Measurements from ENCODE around the gene RPS5.

Gene RPS5

DNA sequence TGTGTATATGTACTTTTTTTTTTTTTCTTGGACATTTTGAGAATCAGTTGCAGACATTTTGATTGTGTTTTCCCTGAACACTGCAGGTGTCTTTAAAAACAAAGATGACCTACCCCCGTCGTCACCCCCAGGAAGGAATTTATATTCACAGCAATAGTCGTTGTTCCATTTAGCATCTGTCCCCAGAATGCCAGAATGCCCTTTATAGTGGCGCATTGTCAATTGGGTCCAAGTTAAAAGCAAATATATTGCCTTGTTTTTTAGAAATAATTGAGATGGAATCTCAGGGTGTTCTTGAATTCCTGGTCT is 6.6 kb downstream of the RPS5 start:
- no peak for TF ChIP-seq ZFX (IDR thresholded peaks at IDR 0.05)
- TF ChIP-seq, protein P1, sequence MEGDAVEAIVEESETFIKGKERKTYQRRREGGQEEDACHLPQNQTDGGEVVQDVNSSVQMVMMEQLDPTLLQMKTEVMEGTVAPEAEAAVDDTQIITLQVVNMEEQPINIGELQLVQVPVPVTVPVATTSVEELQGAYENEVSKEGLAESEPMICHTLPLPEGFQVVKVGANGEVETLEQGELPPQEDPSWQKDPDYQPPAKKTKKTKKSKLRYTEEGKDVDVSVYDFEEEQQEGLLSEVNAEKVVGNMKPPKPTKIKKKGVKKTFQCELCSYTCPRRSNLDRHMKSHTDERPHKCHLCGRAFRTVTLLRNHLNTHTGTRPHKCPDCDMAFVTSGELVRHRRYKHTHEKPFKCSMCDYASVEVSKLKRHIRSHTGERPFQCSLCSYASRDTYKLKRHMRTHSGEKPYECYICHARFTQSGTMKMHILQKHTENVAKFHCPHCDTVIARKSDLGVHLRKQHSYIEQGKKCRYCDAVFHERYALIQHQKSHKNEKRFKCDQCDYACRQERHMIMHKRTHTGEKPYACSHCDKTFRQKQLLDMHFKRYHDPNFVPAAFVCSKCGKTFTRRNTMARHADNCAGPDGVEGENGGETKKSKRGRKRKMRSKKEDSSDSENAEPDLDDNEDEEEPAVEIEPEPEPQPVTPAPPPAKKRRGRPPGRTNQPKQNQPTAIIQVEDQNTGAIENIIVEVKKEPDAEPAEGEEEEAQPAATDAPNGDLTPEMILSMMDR (conservative IDR thresholded peaks at IDR 0.05) = no peak
- no peak overlapping the region for H3K27ac ChIP-seq

DNA sequence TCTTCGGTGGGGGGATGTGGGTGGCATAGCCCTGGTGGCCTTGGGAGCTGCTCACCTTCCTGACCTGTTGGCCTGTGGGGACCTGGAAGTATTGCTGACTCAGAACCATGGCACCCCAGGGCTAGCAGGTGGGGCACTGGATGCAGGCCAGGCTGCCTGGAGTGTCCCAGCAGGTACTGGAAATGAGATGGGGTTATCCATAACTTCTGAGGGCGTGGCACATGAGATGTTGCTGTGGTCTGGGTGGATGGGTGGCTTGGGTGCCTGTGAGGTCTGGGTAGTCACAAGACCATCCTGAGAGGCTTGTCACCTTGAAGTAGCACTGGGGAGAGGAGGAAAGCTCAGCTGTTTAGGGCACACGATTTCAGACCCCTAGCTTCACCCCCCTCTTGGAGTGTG is 7.8 kb downstream of the RPS5 start:
- peak overlapping the region; percentile 62 for H3K27ac ChIP-seq

DNA sequence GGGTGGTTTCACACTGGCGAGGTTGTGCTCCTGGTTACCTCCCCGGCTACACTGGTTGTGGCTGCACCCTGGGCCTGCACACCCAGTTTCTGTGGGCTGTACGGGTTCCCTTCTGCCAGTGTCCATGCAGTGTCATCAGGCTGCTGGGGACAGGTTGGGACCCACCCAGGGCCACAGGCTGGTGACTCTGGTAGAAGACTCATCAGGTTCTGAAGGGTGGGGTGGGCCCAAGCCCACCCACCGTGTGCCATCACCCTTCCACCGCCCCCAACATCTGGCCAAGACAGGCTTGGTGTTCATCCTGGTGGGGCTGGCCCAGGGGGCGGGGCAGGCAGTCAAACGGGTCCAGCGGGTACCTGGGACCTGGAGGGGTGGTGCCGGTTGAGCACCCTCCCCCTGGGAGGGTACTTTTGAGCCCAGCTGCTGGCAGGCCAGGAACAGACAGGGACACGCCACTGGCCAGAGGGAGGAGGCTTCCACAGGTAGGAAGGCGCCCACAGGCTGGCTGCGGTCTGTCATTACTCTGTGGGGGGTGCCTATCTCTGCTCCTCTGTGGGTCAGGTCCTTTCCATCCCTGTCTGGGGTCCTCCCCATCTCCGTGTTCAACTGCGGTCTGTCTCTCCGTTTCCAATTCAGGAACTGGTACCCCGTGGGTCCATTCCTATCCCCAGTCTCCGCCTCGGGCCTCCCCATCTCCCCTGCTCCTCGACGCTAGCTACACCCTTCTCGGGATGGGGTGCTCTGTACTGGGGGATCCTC is 8.3 kb downstream of the RPS5 start, which contains the start of gene RNF225:
TSS of gene RNF225 (plus strand) at position 437 of the 759 bp plus-strand sequence. CDS start 434 bp downstream, outside the sequence.
- H3K27ac ChIP-seq = peak within 1 kb of the TSS; percentile 62

More for the DNA sequence above, 7.8 kb downstream of the RPS5 start:
- TF ChIP-seq ZFX (IDR thresholded peaks at IDR 0.05) = no peak
- TF ChIP-seq, protein P1 (conservative IDR thresholded peaks at IDR 0.05) = no peak

DNA sequence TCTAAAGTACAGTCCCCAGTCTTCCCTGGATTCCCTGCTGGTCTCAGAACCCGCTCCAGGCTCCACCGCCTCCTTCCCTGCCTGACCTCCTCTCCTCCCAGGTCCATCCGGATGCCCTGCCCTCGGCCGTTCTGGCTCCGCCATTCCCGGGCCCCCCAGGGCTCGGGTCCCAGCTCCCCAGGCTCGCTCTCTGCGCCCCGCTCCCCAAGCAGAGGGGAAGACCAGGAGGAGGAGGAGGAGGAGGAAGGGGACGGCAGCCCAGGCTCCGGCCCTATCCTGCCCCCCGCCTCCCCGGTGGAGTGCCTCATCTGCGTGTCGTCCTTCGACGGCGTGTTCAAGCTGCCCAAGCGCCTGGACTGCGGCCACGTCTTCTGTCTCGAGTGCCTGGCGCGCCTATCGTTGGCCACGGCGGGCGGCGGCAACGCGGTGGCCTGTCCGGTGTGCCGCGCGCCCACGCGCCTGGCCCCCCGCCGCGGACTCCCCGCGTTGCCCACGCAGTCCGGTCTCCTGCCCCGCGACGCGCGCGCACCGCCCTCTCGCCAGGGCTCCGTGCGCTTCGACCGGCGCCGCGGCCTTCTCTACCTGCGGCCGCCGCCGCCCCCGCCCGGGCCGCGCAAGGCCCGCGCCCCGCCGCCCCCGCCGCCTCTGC is 9.0 kb downstream of the RPS5 start:
- TF ChIP-seq ZFX (IDR thresholded peaks at IDR 0.05) = no peak
- TF ChIP-seq, protein P1 (conservative IDR thresholded peaks at IDR 0.05) = no peak

More for the DNA sequence above, 8.3 kb downstream of the RPS5 start, which contains the start of gene RNF225:
- TF ChIP-seq, protein P1 (conservative IDR thresholded peaks at IDR 0.05) = no peak
- TF ChIP-seq ZFX (IDR thresholded peaks at IDR 0.05) = no peak

DNA sequence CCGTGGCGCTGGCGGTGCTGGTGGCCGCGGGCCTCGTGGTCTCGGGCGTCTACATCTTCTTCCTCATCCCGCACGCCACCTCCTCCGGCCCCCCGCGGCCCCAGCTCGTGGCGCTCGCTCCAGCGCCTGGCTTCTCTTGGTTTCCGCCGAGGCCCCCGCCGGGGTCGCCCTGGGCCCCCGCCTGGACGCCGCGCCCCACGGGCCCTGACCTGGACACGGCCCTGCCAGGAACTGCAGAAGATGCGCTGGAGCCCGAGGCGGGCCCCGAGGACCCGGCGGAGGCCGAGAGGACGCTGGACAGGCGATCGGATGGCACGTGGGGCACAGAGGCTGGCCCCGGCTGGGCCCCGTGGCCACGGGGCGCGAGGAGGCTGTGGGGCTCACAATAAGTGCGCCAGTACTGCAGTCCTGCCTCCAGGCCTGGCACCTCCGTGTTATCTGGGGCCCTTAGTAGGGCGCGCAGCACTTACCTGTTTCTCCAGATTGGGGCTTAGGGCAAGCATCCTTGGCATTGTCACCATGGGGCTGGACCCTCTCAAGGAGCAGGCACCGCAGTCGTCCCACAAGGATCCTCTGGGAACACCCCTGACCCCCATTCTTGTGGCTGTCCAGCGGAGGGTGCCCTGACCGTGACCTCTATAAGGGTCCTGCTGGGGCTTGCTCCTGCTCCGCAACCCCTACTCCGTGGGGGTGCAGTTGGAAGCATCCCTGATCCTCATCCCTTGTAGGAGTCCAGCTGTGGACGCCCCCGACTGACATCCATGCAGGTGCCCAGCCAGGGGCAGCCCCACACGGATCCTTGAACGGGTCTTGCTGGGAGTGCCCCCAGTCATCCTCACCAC is 9.8 kb downstream of the RPS5 start:
- no peak for TF ChIP-seq ZFX (IDR thresholded peaks at IDR 0.05)
- TF ChIP-seq, protein P1 (conservative IDR thresholded peaks at IDR 0.05) = no peak
- no peak overlapping the region for H3K27ac ChIP-seq

More for the DNA sequence above, 9.0 kb downstream of the RPS5 start:
- peak overlapping the region; percentile 62 for H3K27ac ChIP-seq

DNA sequence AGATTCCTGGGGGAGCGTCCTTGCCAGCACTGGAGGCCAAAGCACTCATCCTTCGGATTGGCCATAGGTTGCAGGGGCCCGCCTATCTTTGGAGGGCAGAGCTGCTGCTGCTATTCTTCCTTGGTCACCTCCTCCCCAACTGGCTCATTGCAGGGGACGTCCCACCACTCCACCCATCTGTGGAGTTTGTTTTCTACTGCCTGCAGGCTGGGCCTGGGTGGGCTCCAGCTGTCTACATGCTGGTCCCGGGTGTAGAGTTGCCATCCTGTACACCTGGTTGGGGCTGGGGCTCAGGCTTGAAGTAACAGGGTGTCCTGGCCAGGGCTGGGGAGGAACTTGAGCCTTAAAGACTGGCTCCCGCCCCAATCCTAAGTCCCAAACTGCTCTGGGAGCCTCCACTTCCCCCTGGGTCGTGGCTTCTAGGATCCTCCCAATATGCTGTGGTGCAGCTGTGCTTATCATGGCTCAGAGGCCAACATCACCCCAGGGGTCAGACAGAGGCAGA is 10.5 kb downstream of the RPS5 start:
- TF ChIP-seq ZFX (IDR thresholded peaks at IDR 0.05) = no peak
- TF ChIP-seq, protein P1 (conservative IDR thresholded peaks at IDR 0.05) = no peak
- no peak overlapping the region for H3K27ac ChIP-seq
